GM06990 (cell line): ENCODE data around the gene C14orf132.

Experiments used
- DNase-seq: peaks from one replicate; pipeline ENCODE4 v3.0.0-alpha.2; 2011; ENCODE audit not compliant: insufficient read length; ENCODE audit errors: extremely low read depth
- H3K27me3 ChIP-seq: replicated peaks from 2 replicates; pipeline ENCODE4 v1.6.0; 2011; ENCODE audit warnings: low read length; ENCODE audit not compliant: control insufficient read depth, insufficient read depth
- H3K36me3 ChIP-seq: 2 replicates; pipeline ENCODE4 v1.5.1; 2011; ENCODE audit warnings: low read length; ENCODE audit not compliant: control insufficient read depth, insufficient read depth
- H3K4me3 ChIP-seq: replicated peaks from 2 replicates; pipeline ENCODE4 v1.5.1; 2011; ENCODE audit warnings: low read depth, mild to moderate bottlenecking, control low read depth, low read length
- CTCF ChIP-seq: IDR thresholded peaks from 2 replicates; pipeline ENCODE4 v1.5.1; 2011; ENCODE audit warnings: low read length, control low read depth, mild to moderate bottlenecking, inconsistent platforms; ENCODE audit not compliant: insufficient read depth, poor library complexity, severe bottlenecking

The C14orf132 gene

GRCh38 chr14:96058576-96059200 is 19.5 kb downstream of the C14orf132 start:
- no peak for TF ChIP-seq CTCF

GRCh38 chr14:96059519-96060135 is 20.5 kb downstream of the C14orf132 start:
- Histone ChIP-seq H3K4me3 (no peak overlapping the region), H3K27me3 (no peaks in the 10 kb centered on the region), H3K36me3 (no peaks in the 10 kb centered on the region)
- no peak for TF ChIP-seq CTCF
- no peak for DNase-seq

More at GRCh38 chr14:96058576-96059200, 19.5 kb downstream of the C14orf132 start:
- no peaks in the 10 kb centered on the region for H3K27me3 ChIP-seq
- no peaks in the 10 kb centered on the region for H3K36me3 ChIP-seq
- DNase-seq = no peak
- H3K4me3 ChIP-seq = no peak overlapping the region

- H3K4me3 ChIP-seq = no peak overlapping the region
- no peak for TF ChIP-seq CTCF
- H3K36me3 ChIP-seq = no peaks in the 10 kb centered on the region
- H3K27me3 ChIP-seq = no peaks in the 10 kb centered on the region
- DNase-seq = no peak
These were observed 21.2 kb downstream of the C14orf132 start for GRCh38 chr14:96060186-96060933.

- H3K27me3 ChIP-seq = no peaks in the 10 kb centered on the region
- no peak overlapping the region for H3K4me3 ChIP-seq
- no peak for DNase-seq
- no peak for TF ChIP-seq CTCF
- no peaks in the 10 kb centered on the region for H3K36me3 ChIP-seq
These were observed 22.8 kb downstream of the C14orf132 start for GRCh38 chr14:96062010-96062409.

- no peak for TF ChIP-seq CTCF
- Histone ChIP-seq H3K36me3 (no peaks in the 10 kb centered on the region), H3K27me3 (no peaks in the 10 kb centered on the region), H3K4me3 (no peak overlapping the region)
- DNase-seq = no peak
These were observed 23.3 kb downstream of the C14orf132 start for GRCh38 chr14:96062506-96062905.
